Left kidney (tissue), 8 donors: ENCODE results near the gene ZPBP. TPM values are rescaled to one million over a fixed set of nuclear protein-coding genes. Genes with fewer than 3 reads are reported as not detected.

Source experiments
- DNase-seq: peaks from one replicate; pipeline ENCODE4 v3.0.0-alpha.2; 2013
- long read RNA-seq, 8 donors: transcript quantifications; one replicate each; lab custom pipeline, GENCODE V29; 2026
- polyA plus RNA-seq: library from polyadenylated mRNA; unstranded; fragments of 120-200 nt; gene quantifications from one replicate; pipeline ENCODE4 v1.2.1, GENCODE V29; 2013; ENCODE audit not compliant: insufficient read length

ZPBP gene
- 0.90 TPM for polyA plus RNA-seq
- long read RNA-seq, donor 1, result 0 reads
- long read RNA-seq, donor 2, result 0 reads
- long read RNA-seq, donor 3, result 0 reads
- long read RNA-seq, donor 4, result 0 reads
- long read RNA-seq, donor 5, result 0 reads
- long read RNA-seq, donor 6, result 0 reads
- long read RNA-seq, donor 7, result 0 reads
- long read RNA-seq, donor 8, result 0 reads

DNA sequence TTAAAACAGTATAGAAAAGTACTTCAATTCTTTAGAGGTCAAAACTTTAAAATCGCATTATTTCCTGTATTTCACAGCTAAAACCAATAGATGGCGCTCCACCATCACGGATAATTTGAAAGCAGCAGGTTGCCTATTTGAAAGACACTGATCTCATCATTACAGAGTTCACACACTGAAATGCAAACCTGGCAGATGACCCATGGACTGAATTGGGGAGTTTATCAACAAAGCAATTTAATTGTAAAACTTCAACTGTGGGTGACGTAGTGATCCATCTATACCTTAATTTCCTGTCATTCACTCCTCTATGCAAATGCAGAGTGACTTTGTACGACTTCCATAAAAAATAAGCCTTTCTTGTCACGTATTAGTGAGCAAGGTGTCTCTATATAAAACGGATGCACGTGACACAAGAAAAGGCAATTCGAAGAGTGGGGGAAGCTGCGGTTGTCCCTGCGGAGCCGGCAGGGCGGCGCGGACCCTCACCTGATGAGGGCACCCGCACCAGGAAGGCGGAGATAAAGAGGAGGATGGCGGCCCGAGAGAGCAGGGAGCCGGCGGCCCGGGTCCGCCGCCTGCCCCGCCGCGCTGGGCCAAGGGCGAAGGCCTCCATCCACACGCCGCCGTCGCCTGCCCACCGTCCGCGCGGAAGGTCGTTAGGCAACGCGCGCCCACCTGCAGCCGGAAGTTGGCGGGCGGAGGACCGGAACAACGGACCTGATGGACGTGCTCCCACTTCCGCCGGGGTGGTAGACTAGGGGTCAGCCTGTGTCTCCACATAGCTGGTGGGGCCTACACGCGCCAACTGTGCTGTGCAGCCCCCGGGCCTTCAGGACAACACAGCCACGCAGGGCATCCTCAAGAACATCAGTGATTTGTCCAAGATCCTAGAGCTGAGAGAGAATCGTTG, at the start of gene ZPBP:
TSS of gene ZPBP (minus strand) at position 668 of the 913 bp plus-strand sequence. CDS start at position 616, 52 bp downstream.
- DNase-seq, result peak; percentile 69

DNA sequence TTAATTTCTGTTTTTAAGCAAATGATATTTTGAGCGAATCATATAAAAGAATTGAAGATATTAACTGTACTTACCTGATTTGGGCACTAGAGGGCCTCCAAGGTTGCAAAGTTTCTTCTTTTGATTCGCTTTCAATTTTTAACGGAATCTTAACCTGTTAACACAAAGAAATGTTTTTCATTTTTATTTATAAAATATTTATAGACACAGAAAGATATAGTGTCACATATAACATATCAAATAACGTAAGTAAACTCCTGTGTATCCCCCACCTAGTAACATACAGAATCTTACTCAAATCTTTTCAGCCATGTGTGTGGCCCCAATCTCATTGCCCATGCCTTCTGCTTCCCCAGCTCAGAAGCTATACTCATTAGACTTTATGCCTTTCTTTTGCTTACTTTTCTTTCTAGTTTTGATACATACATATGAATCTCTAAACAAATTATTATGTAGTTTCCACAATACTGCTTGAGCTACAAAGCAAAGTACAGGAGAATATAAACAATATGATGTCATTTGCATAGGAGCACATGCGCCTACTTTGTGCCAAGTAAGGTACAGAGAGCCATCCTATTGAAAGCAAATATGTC, 49.5 kb upstream of the ZPBP start:
- peak; percentile 22 for DNase-seq

GRCh38 chr7:50141854-50142253, 48.8 kb upstream of the ZPBP start:
- no peak for DNase-seq

GRCh38 chr7:50141131-50141530, 48.1 kb upstream of the ZPBP start:
- DNase-seq, result no peak

GRCh38 chr7:50140688-50141087, 47.6 kb upstream of the ZPBP start:
- no peak for DNase-seq

- DNase-seq, result no peak
Measured at GRCh38 chr7:50138101-50138500, 45.1 kb upstream of the ZPBP start.

GRCh38 chr7:50125766-50126165, 32.7 kb upstream of the ZPBP start:
- no peak for DNase-seq

DNA sequence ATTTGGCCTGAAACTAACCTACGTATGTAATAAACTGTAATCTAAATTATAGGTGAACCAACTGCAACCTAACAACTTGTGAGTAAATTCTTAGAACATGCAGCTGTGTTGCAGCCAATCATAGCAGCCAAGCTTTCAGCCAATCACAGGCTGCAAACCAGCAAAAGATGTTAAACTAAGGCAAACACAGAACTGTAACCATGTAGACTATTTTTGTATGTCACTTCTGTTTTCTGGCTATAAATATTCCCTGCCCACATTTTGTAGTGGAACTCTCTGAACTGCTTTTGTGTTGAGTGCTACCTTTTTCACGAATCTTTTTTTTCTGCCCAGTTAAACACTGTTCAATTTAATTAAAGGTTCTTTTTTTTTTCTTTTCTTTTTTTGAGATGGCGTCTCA, 28.2 kb upstream of the ZPBP start:
- no peak for DNase-seq

DNA sequence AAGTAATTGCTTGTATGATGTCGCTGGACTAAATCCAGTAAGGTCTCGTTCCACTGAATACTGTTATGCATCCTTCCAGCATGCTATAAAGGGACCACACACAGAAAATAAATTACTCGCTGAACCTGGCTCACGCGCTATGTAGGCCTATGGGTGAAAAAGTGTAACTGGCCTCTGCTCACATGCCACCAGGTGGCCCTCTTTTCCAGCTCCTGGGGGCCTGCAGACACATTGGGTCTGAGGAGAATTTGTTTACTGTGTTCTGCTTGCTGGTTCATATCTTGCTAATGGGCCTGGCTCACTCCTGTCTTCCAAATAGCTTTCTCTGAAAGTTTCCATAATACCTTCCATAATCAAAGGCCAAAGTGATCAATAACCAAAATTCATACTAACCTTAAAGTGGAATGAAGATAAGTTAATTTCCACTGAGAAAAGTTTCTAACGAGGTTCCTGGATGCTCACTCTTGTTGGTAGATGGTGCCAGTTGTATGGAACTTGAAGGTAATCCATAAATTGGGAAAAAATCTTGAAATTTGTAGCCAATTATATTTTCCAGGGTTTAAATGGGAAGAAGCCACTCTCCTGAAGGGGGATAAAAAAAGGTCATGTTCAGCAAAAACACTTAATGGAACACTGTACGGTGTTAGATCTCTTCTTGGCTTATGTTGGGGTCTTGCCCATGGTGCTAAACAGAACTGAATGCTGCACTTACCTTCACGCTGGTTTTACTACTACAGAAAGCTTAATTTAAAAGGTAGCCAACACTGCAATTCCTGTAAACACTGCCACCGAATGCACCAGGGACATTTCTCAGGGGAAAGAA, 27.0 kb upstream of the ZPBP start:
- DNase-seq, result no peak

DNA sequence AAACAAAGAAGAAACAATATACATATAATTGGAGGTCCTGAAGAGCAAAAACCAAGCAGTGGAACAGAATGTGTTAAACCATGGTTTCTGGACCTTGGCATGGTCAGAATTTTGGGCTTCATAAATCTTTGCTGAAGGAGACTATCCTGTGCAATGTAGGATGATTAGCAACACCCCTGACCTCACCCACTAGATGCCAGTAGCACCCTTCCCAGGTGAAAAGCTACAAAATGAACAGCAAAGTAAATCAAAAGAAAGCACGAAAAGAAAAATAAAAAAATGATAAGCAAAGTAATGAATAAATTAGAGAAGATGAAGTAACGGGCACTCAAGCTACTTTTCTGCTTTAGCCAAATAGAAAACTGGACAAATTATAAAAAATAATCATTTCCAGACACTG, 19.2 kb upstream of the ZPBP start:
- no peak for DNase-seq

- DNase-seq, result no peak
Measured at GRCh38 chr7:50101873-50102272, 8.8 kb upstream of the ZPBP start.

DNA sequence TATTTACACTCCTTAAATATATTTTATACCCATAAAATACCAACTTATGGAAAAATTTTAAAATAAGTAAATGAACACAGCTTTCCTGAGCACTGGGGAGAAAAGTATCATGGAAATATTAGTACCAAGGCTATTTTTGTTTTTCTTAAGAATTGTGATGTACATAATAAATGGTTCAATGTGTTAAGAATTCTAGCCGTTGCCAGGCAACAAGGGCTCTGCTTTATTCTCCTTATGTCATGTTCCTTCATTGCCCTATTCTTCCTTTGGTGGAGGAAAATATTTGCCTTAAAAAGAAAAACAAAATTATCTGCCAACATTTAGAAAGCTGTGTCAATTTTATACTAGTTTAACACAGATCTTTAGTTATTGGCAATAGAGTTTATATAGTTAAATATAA, 2.6 kb upstream of the ZPBP start:
- no peak for DNase-seq

DNA sequence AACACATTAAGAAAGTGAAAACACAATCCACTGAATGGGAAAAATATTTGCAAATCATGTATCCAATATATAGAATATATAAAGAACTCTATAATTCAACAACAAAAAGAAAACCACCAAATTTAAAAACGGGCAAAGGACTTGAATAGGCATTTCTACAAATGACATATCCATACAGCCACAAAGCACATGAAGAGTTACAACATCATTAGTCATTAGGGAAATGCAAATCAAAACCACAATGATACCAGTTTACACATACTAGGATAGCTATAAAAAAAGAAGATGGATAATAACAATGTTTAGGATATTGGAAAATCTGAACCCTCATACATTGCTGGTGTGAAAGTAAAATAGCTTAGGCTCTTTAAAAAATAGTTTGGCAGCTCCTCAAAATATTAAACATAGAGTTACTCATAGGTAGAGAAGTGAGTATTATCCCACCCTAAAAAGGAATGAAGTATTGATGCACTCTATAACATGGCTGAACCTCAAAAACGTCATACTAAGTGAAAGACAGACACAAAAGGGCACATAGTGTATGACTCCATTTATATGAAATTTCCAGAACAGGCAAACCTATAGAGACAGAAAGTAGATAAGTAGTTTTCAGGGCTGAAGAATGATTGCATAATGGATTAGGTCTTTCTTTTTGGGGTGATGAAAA, 4.5 kb downstream of the ZPBP start:
- no peak for DNase-seq

DNA sequence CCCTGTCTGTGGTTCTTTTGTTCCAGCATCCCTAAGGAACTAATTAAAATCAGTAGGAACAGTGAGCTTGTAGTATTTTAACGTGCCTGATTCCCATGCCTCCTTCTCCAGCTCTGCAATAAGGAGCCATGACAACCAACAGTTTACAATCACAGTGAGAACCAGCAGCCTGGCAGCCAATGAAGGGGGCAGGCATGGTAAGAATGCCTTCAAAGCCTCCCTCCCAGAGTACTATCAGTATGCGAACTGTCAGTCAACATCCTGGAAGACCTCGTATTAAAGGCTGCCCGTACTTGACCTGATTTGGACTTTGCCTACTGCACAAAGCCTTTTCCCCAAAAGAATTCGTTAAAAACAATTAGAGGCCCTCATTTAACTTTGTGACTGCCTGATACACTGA, 7.7 kb downstream of the ZPBP start:
- no peak for DNase-seq

GRCh38 chr7:50073093-50073492, 20.0 kb downstream of the ZPBP start:
- no peak for DNase-seq

DNA sequence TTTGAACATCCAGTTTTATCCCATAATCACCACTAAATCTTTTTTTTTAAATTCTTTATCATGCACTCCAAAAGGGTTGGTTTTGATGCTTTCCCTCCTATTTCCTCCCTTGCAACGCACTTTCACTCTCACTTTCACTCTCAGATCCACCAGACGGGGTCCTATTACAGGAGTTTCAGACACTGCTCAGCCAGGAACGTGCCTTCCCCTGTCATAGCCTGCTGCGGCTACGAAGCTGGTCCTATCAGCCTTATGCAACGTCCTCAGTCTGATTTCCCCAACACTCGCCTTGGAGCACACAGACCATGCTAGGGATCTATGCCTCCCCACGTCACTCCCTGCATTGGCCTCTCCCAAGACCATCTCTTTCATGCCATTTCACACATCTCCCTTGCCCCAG, 23.4 kb downstream of the ZPBP start:
- DNase-seq, result no peak

- peak; percentile 65 for DNase-seq
Measured at GRCh38 chr7:50068850-50069551, 24.0 kb downstream of the ZPBP start.

- no peak for DNase-seq
Measured at GRCh38 chr7:50068026-50068425, 25.0 kb downstream of the ZPBP start.

DNA sequence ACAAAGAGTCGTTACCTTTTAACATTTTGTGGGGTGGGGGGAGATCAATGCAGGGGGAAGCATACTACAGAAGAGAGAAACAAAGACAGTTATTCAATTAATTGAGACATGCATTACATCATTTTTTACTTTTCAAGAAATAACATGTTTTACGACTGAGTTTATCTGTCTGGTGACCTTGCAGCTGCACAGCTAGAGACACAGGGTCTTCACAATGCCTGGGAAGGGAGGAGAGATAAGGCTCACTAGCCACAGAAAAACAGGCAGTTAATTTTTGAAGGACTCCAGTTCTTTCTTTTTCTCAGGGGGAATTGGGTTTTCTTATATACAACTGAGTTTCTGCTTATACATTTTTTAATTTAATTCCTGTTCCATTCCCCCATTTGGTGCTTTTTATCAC, 30.1 kb downstream of the ZPBP start:
- no peak for DNase-seq

DNA sequence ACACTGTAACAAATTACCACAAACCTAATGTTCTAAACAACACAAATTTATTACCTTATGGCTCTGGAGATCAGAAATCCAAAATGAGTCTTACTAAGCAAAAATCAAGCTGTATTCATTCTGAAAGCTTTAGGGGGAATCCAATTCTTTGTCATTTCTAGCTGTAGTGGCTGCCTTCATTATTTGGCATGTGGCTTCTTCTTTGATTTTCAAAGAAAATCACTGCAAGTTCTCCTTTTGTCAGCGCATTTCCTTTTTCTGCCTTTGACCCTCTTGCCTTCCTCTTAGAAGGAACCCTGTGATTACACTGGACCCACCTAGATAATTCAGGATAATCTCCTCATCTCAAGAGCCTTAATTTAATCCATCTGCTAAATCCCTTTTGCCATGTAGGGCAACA, 36.9 kb downstream of the ZPBP start:
- no peak for DNase-seq

DNA sequence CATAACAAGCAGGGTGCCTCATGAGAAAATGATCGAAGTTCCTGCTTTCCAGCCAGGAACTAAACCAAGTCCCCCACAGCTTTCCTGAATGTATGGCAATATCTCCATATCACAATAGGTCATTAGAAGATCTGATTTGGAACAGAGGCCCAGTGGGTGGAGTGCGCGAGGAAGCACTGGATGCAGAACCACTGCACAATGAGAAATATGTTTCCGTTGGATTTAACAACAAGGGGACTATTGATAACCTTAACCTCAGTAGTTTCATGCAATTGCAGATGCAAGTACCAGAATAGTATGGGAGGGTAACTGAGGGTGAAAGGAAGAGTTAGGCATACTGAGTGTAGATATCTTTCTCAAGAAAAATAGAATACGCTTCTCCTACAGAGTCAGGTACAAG, 45.3 kb downstream of the ZPBP start:
- no peak for DNase-seq
